Measurements from ENCODE around the gene ALDH1L1.

ALDH1L1 gene

GRCh38 chr3:126155280-126155640, 25.1 kb downstream of the ALDH1L1 start:
- no peak for DNase-seq
- Histone ChIP-seq H3K27me3 (no peaks in the 10 kb centered on the region), H3K36me3 (no peaks in the 10 kb centered on the region), H3K4me3 (ENCODE audit: low read depth, low read length) (no peak overlapping the region), H3K4me1 (no peaks in the 10 kb centered on the region), H3K9me3 (no peaks in the 10 kb centered on the region; the same call in 1 of the 2 replicates)
- TF ChIP-seq CTCF (IDR thresholded peaks at IDR 0.05; ENCODE audit: low read depth, low read length): no peak

- no peaks in the 10 kb centered on the region; the same call in 1 of the 2 replicates for H3K9me3 ChIP-seq
- DNase-seq: no peak
- no peak for TF ChIP-seq CTCF (IDR thresholded peaks at IDR 0.05; ENCODE audit: low read depth, low read length)
- no peaks in the 10 kb centered on the region for H3K36me3 ChIP-seq
- H3K4me1 ChIP-seq: no peaks in the 10 kb centered on the region
- H3K27me3 ChIP-seq: no peaks in the 10 kb centered on the region
- no peak overlapping the region for H3K4me3 ChIP-seq (ENCODE audit: low read depth, low read length)
Measured at GRCh38 chr3:126154391-126155279, 25.8 kb downstream of the ALDH1L1 start.

- Histone ChIP-seq H3K36me3 (no peaks in the 10 kb centered on the region), H3K4me3 (ENCODE audit: low read depth, low read length) (no peak overlapping the region), H3K4me1 (no peaks in the 10 kb centered on the region), H3K27me3 (no peaks in the 10 kb centered on the region), H3K9me3 (no peaks in the 10 kb centered on the region; the same call in 1 of the 2 replicates)
- DNase-seq: no peak
- TF ChIP-seq CTCF (IDR thresholded peaks at IDR 0.05; ENCODE audit: low read depth, low read length): no peak
Measured at GRCh38 chr3:126153695-126154360, 26.6 kb downstream of the ALDH1L1 start.

- DNase-seq: no peak
- Histone ChIP-seq H3K9me3 (no peaks in the 10 kb centered on the region; the same call in 1 of the 2 replicates), H3K4me3 (ENCODE audit: low read depth, low read length) (no peak overlapping the region), H3K4me1 (no peaks in the 10 kb centered on the region), H3K27me3 (no peaks in the 10 kb centered on the region), H3K36me3 (no peaks in the 10 kb centered on the region)
- TF ChIP-seq CTCF (IDR thresholded peaks at IDR 0.05; ENCODE audit: low read depth, low read length): no peak
Measured at GRCh38 chr3:126152901-126153694, 27.3 kb downstream of the ALDH1L1 start.

- Histone ChIP-seq H3K36me3 (no peaks in the 10 kb centered on the region), H3K4me3 (ENCODE audit: low read depth, low read length) (no peak overlapping the region), H3K4me1 (no peaks in the 10 kb centered on the region), H3K27me3 (no peaks in the 10 kb centered on the region), H3K9me3 (no peaks in the 10 kb centered on the region; the same call in 1 of the 2 replicates)
- no peak for DNase-seq
- no peak for TF ChIP-seq CTCF (IDR thresholded peaks at IDR 0.05; ENCODE audit: low read depth, low read length)
Measured at GRCh38 chr3:126152458-126152857, 27.9 kb downstream of the ALDH1L1 start.

All from BE2C (cell line).